ENCODE measurements around the gene OLFML1.
"Not testable (repeated sequence)": the region's sequence is repeated elsewhere in the genome, so short reads cannot be mapped to it uniquely, and the experiment has no call there.

Gene OLFML1

DNA sequence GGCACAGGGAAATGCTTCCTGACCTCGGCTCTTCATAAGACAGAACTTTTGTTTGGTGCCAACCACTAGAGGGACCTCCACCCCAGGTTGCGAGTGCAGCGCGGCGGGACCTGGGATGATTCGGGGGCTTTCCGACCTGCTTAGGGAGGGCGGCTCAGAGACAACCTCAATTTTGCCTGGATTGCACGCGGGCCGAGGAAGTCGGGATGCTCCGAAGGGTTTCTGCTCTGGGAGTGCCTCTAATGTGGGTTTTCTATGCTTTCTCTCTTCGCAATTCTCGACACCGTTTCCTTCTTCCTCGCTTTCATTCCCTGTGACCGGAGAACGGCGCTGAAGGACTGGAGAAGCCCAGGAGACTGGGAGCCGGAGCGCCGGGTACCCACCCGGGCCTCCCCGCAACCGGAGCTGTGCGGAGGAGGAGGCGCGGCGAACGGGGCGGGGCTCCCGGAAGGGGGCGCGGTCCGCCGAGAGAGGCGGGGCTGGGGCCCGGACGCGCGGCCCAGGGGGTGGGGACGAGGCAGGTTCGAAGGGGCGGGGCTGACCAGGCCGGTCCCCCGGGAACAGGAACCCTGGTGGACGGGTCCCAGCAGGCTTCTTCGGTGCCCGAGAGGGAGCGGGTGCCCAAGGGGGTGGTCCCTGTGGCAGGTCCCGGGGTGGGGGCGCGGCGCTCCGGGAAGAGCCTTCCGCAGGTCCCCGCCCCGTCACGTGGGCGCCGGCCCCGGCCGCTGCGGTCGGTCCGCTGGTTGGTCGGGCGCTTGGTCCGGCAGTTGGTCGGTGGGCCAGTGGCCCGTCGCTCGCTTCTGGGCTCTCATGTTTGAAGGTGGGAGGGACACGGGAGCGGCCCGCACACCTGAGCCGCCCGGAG is 28.2 kb downstream of the OLFML1 start, which contains the start of gene PPFIBP2:
TSS of gene PPFIBP2 (plus strand) at position 766 of the 865 bp plus-strand sequence. CDS start 35,477 bp downstream, outside the sequence.
- peak; percentile 93 for DNase-seq

DNA sequence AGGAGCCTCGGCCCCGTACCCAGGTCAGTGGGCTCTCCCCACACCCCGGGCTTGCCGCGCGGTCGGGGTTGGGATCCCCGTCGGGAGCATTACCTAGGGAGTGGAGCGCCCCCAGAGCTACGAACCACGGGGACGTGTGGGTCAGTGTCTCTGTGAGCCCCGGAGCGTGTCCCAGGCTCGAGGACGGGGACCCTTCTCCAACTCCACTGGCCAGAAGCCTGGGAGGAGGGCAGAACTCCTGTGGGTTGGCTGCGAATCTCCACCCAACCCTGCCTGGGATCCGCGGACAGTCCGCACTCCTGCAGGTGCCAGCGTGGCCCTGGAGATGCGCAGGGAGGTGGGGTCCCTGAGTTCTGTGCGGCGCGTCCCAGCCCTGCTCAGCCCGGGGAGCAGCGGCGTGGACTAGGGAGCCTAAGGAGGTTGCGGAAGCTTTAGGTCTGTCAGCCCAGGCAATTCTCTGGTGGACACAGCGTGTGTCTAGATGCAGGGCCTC is 28.8 kb downstream of the OLFML1 start:
- no peak for DNase-seq

DNA sequence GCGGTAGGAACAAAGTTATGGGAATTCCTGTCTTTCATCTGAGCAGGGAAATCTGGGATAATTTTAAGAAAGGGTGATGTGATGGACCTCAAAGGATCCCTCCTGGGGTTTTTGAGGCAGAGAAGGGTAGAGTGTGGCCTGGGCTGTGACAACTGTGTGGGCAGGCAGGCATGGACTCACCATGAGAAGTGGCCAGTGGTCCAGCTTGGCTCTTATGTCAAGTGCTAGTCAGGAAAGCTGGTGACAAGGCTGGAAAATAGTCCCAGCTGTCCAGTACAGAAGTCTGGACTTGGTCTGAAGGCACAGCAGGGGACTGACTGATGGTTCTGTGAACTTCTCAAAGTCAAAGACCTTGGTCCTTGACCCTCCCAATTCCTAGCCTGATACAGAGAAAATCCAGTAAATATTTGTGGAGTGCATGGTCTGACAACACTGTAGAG is 30.2 kb downstream of the OLFML1 start:
- no peak for DNase-seq

DNA sequence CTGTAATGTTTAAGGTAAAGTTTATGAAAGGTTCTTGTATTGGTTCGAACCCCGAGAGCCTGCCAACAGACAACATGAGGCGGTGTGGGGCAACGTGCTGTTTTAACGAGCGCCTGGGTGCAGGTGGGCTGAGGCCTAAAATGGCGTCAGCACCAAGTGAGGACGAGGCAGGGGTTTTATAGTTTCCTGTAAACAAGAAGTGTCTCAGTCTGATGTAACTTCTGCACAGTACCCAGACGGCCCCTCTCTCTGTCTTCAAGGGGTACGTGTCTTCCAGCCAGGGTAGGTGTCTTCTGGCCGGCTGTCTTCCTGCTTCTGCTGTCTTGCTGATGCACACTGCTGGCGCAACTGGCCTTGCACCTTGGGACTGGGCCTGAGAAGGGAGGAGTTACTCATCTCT is 31.2 kb downstream of the OLFML1 start:
- no peak for DNase-seq

GRCh38 chr11:7517743-7518142 is 32.4 kb downstream of the OLFML1 start:
- DNase-seq: not testable (repeated sequence)

GRCh38 chr11:7518811-7519562 is 33.7 kb downstream of the OLFML1 start:
- DNase-seq: no peak

DNA sequence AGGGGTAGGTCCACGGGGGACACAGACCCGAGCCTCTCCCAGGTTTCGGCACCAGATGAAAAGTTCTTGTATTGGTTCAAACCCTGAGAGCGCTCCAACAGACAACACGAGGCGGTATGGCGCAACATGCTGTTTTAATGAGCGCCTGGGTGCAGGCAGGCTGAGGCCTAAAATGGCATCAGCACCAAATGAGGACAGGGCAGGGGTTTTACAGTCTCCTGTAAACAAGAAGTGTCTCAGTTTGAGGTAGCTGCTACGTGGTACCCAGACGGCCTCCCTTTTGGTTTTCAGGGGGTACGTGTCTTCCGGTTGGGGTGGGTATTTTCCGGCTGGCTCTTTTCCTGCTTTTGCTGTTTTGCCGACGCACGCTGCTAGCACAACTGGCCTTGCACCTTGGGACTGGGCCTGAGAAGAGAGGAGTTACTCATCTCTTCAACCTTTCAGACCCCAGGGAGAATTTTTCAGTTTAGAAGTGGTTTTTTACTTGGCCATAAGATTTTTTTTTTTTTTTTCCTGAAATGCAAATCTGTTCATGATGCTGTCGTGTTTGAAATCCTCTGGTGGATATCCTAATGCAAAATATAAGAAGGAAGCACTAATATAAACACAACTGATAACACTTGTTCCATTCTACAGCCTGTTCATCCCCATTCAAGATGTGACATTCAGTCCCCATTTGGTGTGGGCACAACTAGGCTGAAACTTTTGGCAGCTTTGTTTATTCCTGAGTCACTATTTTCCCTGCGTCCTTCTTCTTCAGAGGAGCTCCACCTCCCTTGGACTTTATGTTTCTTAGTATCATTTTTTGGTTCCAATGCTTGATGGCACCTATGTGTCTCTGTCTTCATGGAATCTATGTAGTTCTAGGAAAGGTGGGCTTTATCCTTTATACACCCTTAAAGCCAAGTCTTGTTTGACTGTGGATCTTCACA is 35.0 kb downstream of the OLFML1 start:
- DNase-seq: no peak

- no peak for DNase-seq
Observed at GRCh38 chr11:7520981-7521487, 35.7 kb downstream of the OLFML1 start.

DNA sequence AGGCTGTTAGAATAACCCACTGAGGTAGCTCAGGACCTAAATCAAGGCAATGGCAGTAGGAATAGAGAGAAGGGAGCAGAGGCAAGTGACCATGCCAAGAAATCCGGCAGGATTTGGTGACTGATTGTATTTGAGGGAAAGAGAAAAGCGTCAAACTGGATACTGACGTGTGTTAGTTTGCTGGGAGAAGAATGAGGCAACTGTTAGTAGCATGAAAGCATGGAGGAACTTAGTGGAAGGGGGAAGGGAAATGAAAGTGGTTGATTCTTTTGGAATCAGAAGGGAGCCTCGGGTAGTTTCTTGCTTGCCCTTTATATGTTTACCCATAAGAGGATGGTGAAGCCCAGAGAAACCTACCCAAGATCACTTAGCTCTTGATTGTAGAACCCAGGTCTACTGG is 36.8 kb downstream of the OLFML1 start:
- no peak for DNase-seq

DNA sequence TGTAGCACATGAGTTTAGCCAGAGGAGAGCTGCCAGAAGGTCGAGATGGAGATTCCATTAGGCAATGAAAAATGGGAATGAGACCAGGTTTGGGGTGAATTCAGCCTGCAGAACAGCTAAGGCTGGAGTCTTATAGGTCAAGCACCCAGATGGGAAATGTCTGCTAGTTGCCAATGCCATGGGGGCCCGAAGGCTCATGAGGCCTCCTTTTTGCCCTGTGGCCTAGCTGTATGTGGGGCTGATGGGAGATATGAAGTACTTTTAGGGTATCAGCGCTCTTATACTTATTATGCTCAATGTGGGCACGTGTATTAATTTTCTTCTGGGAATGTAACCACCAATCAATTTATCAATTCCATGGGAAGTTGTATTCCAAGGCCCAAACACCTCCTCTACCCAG is 37.2 kb downstream of the OLFML1 start:
- DNase-seq: no peak

- DNase-seq: no peak
Observed at GRCh38 chr11:7523416-7524210, 38.3 kb downstream of the OLFML1 start.

DNA sequence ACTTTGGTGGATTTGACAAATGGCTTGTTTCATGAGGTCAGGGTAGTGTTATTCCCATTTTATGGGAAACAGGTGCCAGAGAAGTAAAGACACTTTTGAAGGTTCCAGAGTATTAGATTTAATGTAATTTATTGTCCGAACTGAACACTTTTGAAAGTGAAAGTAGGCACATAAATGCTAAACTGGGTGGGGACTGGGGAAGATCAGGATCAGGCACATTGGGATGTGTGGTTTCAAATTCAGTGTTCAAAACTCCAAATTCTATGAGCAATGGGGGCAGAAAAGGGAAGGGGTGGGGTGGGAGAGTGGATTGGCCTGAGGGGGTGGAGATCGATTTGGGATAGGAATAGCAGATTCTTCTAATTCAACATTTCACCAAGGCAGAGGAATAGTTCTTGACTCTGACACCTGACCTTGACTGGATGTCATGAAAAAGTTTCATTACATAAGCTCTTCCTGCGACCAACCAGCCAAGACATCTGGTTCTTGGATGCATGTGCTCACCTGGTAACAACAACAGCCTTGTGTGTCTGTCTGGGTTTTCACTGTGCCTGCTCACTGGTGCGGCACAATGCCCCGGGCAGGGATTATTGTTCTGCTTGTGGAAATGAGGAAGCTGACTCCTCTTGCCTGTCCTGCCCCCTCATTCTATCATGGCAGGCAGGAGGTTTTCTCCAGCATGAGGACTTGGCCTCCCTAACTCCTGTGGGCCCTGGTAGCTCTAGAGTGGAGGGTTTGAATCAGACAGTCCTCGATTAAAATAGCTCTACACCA is 39.3 kb downstream of the OLFML1 start:
- no peak for DNase-seq

DNA sequence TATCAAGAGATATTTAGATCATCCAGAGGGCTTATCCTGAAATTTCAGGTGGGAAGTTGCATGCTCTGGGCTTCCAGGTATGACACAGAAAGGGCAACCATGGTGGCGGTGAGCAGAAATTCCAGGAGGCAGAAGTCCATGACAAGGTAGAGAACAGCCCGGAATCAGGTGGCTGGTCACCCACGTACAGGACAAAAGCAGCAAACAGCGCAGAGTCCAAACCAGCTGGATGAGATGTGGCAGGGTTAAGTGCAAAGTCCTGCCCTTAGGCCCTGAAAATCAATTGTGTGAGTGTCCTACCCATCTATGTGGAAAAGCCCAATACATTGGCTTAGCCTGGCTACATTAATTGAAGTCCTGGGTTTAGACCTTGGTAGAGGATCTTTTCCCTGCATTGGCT is 40.1 kb downstream of the OLFML1 start:
- no peak for DNase-seq

DNA sequence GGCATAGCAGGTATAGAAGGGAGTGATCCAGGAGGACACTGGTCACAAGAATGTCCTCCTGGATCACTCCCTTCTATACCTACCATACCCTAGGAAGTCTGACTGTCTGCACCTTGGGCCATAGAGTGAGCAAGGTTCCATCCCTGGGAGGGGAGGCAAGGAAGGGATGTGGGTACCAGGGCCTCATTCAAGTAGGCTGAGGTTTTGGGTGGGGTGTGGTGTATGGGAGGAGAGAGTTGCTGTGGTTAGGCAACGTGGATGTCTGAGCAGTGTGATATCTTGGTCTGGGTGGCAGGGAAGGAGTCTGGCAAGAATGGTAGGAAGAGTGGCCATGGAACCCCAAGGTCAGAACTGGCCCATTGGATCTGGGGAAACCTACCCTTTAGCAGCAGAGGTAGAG is 41.7 kb downstream of the OLFML1 start:
- DNase-seq: no peak

GRCh38 chr11:7528514-7529049 is 43.3 kb downstream of the OLFML1 start:
- no peak for DNase-seq

- no peak for DNase-seq
Observed at GRCh38 chr11:7530013-7530640, 44.8 kb downstream of the OLFML1 start.

- DNase-seq: no peak
Observed at GRCh38 chr11:7531011-7531410, 45.7 kb downstream of the OLFML1 start.

- DNase-seq: no peak
Observed at GRCh38 chr11:7532405-7533145, 47.3 kb downstream of the OLFML1 start.
